Keratinocyte (primary cell): ENCODE measurements around the gene FIZ1. TPM values are rescaled to one million over a fixed set of nuclear protein-coding genes. Genes with fewer than 3 reads are reported as not detected.

Source experiments
- DNase-seq: peaks from one replicate; pipeline ENCODE4 v3.0.0-alpha.2; 2011; ENCODE audit warnings: low read depth, missing footprints, low spot score
- FAIRE-seq: peaks from 2 replicates; lab custom pipeline; 2011; peaks lifted over from hg19 to GRCh38; lab: Jason Lieb, UNC
- H2AFZ ChIP-seq: 2 replicates; pipeline ENCODE4 v1.6.0; 2012; ENCODE audit warnings: low read length, control low read depth, inconsistent platforms; ENCODE audit not compliant: control insufficient read depth
- H3K27ac ChIP-seq: 2 replicates; pipeline ENCODE4 v1.5.1; 2011; ENCODE audit warnings: low read length; ENCODE audit not compliant: control insufficient read depth, insufficient read depth
- H3K27me3 ChIP-seq: 3 replicates; pipeline ENCODE4 v1.6.0; 2011; ENCODE audit warnings: low read length; ENCODE audit not compliant: control insufficient read depth, insufficient read depth; ENCODE audit errors: extremely low read depth
- H3K36me3 ChIP-seq, 2 experiments: 2 replicates in 1 of 2; 3 replicates in 1 of 2; pipeline ENCODE4 v1.5.1; 2011; ENCODE audit warnings: low read length in 2 of 2, mild to moderate bottlenecking in 1 of 2; ENCODE audit not compliant: control insufficient read depth in 2 of 2, insufficient read depth in 2 of 2; ENCODE audit errors: extremely low read depth in 1 of 2
- H3K4me1 ChIP-seq: 3 replicates; pipeline ENCODE4 v1.5.1; 2011; ENCODE audit warnings: low read length; ENCODE audit not compliant: control insufficient read depth, insufficient read depth; ENCODE audit errors: extremely low read depth
- H3K4me2 ChIP-seq: 3 replicates; pipeline ENCODE4 v1.6.0; 2011; ENCODE audit warnings: low read depth, low read length; ENCODE audit not compliant: control insufficient read depth, insufficient read depth; ENCODE audit errors: extremely low read depth
- H3K4me3 ChIP-seq, 3 experiments: fragments of 200-600 bp in 1 of 3; sonication (generic) in 1 of 3; 2 replicates in 2 of 3; 3 replicates in 1 of 3; pipeline ENCODE4 v1.5.1; 2011 to 2016; ENCODE audit warnings: low read length in 3 of 3, mild to moderate bottlenecking in 3 of 3, control low read depth in 2 of 3, inconsistent platforms in 1 of 3, low read depth in 1 of 3, mixed read lengths in 1 of 3, mixed run types in 1 of 3, moderate library complexity in 1 of 3; ENCODE audit not compliant: control insufficient read depth in 2 of 3, insufficient read depth in 2 of 3; ENCODE audit errors: extremely low read depth in 1 of 3
- H3K79me2 ChIP-seq: 2 replicates; pipeline ENCODE4 v1.6.0; 2012; ENCODE audit warnings: low read length; ENCODE audit not compliant: control insufficient read depth, insufficient read depth
- H3K9ac ChIP-seq: 3 replicates; pipeline ENCODE4 v1.6.0; 2011; ENCODE audit warnings: low read length; ENCODE audit not compliant: control insufficient read depth, insufficient read depth; ENCODE audit errors: extremely low read depth
- H3K9me1 ChIP-seq: 3 replicates; pipeline ENCODE4 v1.6.0; 2011; ENCODE audit warnings: low read length; ENCODE audit not compliant: control insufficient read depth, insufficient read depth; ENCODE audit errors: extremely low read depth
- H3K9me3 ChIP-seq: 2 replicates; pipeline ENCODE4 v1.5.1; 2012; ENCODE audit warnings: low read depth, low read length; ENCODE audit not compliant: control insufficient read depth
- H4K20me1 ChIP-seq: 3 replicates; pipeline ENCODE4 v1.6.0; 2011; ENCODE audit warnings: low read length; ENCODE audit not compliant: control insufficient read depth, insufficient read depth; ENCODE audit errors: extremely low read depth
- CTCF ChIP-seq, 3 experiments: IDR thresholded peaks in 1 of 3; conservative IDR thresholded peaks in 1 of 3; optimal IDR thresholded peaks in 1 of 3; 2 replicates in 2 of 3; 3 replicates in 1 of 3; pipeline versions ENCODE3 to v1.5.1; 2011; ENCODE audit warnings: low read length in 3 of 3, mild to moderate bottlenecking in 3 of 3, moderate library complexity in 2 of 3, control low read depth in 1 of 3, inconsistent platforms in 1 of 3; ENCODE audit not compliant: insufficient read depth in 2 of 3; ENCODE audit errors: extremely low read depth in 1 of 3
- EZH2 ChIP-seq: IDR thresholded peaks from one replicate; pipeline ENCODE4 v1.6.1; 2012; ENCODE audit warnings: inconsistent platforms, mild to moderate bottlenecking, low read length, moderate library complexity
- dilution Hi-C: fragments of 300-500 bp; cut with MboI; formaldehyde crosslinking; loops from one replicate; pipeline ENCODE4 v1.7.0; 2020; ENCODE audit warnings: low sequenced_read_pairs; ENCODE audit not compliant: extremely low pct_ligation_motif_present
- polyA plus RNA-seq, 5 experiments: library from polyadenylated mRNA; depleted of rRNA in 3 of 5; stranded (reverse) in 3 of 5; stranded (forward) in 1 of 5; unstranded in 1 of 5; fragments of >200 nt; gene quantifications; 1 replicate in 1 of 5; 2 replicates in 3 of 5; 3 replicates in 1 of 5; pipeline versions ENCODE4 v1.2.1 to v1.2.3, GENCODE V29; 2011 to 2012; ENCODE audit warnings: missing spikeins in 2 of 5, low read depth in 1 of 5, low replicate concordance in 1 of 5

Gene FIZ1
- polyA plus RNA-seq, 1 donor (not counting 4 experiments of a cell fraction or from before 2014, with no cell fraction given) = 2.7 TPM

DNA sequence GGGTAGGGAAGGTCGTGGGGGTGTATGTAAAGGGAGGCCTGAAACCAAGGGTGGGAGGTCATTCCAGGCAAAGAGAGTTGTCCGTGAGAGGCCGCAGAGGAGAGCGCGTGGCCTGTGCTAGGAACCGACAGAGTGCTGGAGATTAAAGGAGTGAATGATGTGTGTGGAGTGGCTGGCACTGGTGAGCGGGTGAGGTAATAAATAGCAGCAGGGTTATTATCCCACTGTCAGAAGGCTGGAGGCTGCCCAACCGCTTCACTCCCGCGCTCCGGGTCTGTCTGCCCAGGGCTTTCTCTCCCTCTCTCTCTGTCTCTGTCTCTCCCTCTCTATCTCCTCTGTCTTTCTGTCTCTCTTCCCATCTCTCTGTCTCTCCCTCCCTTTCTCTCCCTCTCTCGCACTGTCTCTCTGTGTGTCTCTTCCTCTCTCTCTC is 36.0 kb downstream of the FIZ1 start:
- DNase-seq (no peak), FAIRE-seq (no peak)
- Histone ChIP-seq H3K9me3 (no peaks in the 10 kb centered on the region), H3K4me2 (no peak overlapping the region), H4K20me1 (no peaks in the 10 kb centered on the region), H3K9me1 (no peaks in the 10 kb centered on the region), H3K79me2 (no peaks in the 10 kb centered on the region), H3K4me3 (no peak overlapping the region), H3K36me3 (no peaks in the 10 kb centered on the region), H3K9ac (no peak overlapping the region), H3K27me3 (peaks cover 14% of the 10 kb centered on the region), H2AFZ (no peak overlapping the region), H3K27ac (no peak overlapping the region), H3K4me1 (no peaks in the 10 kb centered on the region)
- TF ChIP-seq EZH2 (no peak), CTCF (optimal IDR thresholded peaks at IDR 0.05 in 1 of 3, IDR thresholded peaks at IDR 0.05 in 1 of 3, conservative IDR thresholded peaks at IDR 0.05 in 1 of 3; ENCODE audit: extremely low read depth in 1 of 3, insufficient read depth in 2 of 3, low read length in 3 of 3) (no peak)
- dilution Hi-C loops = no loop called here

- no peak for FAIRE-seq
- dilution Hi-C loops = no loop called here
- TF ChIP-seq EZH2 = no peak
- no peak for TF ChIP-seq CTCF (optimal IDR thresholded peaks at IDR 0.05 in 1 of 3, IDR thresholded peaks at IDR 0.05 in 1 of 3, conservative IDR thresholded peaks at IDR 0.05 in 1 of 3; ENCODE audit: extremely low read depth in 1 of 3, insufficient read depth in 2 of 3, low read length in 3 of 3)
Measured at GRCh38 chr19:55559684-55560083, 39.6 kb downstream of the FIZ1 start.

More at GRCh38 chr19:55559684-55560083, 39.6 kb downstream of the FIZ1 start:
- H3K27me3 ChIP-seq = peaks cover 8% of the 10 kb centered on the region
- H3K9me1 ChIP-seq = no peaks in the 10 kb centered on the region
- no peak overlapping the region for H3K4me2 ChIP-seq
- H2AFZ ChIP-seq = no peak overlapping the region
- H3K36me3 ChIP-seq = no peaks in the 10 kb centered on the region
- DNase-seq = no peak
- H3K4me3 ChIP-seq = no peak overlapping the region
- H4K20me1 ChIP-seq = no peaks in the 10 kb centered on the region
- no peak overlapping the region for H3K9ac ChIP-seq
- no peaks in the 10 kb centered on the region for H3K4me1 ChIP-seq
- H3K9me3 ChIP-seq = no peaks in the 10 kb centered on the region
- no peak overlapping the region for H3K27ac ChIP-seq
- H3K79me2 ChIP-seq = no peaks in the 10 kb centered on the region
